ENCODE results near the gene HNRNPD.

DNA sequence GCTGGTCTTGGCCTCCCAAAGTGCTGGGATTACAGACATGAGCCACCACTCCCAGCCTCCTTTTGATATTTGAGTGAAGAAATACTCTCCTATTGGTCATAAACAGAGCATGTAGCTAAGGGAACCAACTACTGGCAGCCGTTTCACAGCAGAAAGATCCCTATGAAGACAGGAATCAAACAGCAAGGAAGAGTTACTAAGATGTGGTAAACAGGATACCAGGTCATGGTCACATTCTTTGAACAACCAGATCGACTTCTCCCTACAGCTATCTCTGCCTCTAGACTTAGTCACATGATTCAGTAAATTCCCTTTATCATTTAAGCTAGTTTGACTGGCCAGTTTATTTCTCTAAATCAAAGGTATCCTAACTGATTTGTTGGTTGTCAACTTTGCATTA, 9.0 kb upstream of the HNRNPD start:
- TF ChIP-seq, protein P1, sequence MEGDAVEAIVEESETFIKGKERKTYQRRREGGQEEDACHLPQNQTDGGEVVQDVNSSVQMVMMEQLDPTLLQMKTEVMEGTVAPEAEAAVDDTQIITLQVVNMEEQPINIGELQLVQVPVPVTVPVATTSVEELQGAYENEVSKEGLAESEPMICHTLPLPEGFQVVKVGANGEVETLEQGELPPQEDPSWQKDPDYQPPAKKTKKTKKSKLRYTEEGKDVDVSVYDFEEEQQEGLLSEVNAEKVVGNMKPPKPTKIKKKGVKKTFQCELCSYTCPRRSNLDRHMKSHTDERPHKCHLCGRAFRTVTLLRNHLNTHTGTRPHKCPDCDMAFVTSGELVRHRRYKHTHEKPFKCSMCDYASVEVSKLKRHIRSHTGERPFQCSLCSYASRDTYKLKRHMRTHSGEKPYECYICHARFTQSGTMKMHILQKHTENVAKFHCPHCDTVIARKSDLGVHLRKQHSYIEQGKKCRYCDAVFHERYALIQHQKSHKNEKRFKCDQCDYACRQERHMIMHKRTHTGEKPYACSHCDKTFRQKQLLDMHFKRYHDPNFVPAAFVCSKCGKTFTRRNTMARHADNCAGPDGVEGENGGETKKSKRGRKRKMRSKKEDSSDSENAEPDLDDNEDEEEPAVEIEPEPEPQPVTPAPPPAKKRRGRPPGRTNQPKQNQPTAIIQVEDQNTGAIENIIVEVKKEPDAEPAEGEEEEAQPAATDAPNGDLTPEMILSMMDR (conservative IDR thresholded peaks at IDR 0.05; ENCODE audit: low read depth in 2 of 2): no peak
- TF ChIP-seq POLR2AphosphoS5 (IDR thresholded peaks at IDR 0.05; ENCODE audit: low read depth) (no peak), EZH2 (IDR thresholded peaks at IDR 0.05; ENCODE audit: low read depth, unreplicated experiment) (no peak), JUNB (IDR thresholded peaks at IDR 0.05; ENCODE audit: unreplicated experiment) (no peak), EZH2phosphoT487 (IDR thresholded peaks at IDR 0.05; ENCODE audit: unreplicated experiment) (no peak)
- TF ChIP-seq, protein P2, sequence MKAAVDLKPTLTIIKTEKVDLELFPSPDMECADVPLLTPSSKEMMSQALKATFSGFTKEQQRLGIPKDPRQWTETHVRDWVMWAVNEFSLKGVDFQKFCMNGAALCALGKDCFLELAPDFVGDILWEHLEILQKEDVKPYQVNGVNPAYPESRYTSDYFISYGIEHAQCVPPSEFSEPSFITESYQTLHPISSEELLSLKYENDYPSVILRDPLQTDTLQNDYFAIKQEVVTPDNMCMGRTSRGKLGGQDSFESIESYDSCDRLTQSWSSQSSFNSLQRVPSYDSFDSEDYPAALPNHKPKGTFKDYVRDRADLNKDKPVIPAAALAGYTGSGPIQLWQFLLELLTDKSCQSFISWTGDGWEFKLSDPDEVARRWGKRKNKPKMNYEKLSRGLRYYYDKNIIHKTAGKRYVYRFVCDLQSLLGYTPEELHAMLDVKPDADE (IDR thresholded peaks at IDR 0.05): no peak

All from GM23338 (cell line).